GM12801 (cell line): ENCODE measurements around the gene PMAIP1.

Experiments used
- TF ChIP-seq, protein P1 (sequence below): IDR thresholded peaks from one replicate; pipeline ENCODE4 v1.5.1; 2011; ENCODE audit warnings: control low read depth; ENCODE audit not compliant: insufficient read length; ENCODE audit errors: extremely low read depth

The PMAIP1 gene

GRCh38 chr18:59892123-59892522 lies 7.7 kb upstream of the PMAIP1 start:
- TF ChIP-seq, protein P1, sequence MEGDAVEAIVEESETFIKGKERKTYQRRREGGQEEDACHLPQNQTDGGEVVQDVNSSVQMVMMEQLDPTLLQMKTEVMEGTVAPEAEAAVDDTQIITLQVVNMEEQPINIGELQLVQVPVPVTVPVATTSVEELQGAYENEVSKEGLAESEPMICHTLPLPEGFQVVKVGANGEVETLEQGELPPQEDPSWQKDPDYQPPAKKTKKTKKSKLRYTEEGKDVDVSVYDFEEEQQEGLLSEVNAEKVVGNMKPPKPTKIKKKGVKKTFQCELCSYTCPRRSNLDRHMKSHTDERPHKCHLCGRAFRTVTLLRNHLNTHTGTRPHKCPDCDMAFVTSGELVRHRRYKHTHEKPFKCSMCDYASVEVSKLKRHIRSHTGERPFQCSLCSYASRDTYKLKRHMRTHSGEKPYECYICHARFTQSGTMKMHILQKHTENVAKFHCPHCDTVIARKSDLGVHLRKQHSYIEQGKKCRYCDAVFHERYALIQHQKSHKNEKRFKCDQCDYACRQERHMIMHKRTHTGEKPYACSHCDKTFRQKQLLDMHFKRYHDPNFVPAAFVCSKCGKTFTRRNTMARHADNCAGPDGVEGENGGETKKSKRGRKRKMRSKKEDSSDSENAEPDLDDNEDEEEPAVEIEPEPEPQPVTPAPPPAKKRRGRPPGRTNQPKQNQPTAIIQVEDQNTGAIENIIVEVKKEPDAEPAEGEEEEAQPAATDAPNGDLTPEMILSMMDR = no peak

- TF ChIP-seq, protein P1 = no peak
These were observed 5.8 kb upstream of the PMAIP1 start for GRCh38 chr18:59893971-59894370.

DNA sequence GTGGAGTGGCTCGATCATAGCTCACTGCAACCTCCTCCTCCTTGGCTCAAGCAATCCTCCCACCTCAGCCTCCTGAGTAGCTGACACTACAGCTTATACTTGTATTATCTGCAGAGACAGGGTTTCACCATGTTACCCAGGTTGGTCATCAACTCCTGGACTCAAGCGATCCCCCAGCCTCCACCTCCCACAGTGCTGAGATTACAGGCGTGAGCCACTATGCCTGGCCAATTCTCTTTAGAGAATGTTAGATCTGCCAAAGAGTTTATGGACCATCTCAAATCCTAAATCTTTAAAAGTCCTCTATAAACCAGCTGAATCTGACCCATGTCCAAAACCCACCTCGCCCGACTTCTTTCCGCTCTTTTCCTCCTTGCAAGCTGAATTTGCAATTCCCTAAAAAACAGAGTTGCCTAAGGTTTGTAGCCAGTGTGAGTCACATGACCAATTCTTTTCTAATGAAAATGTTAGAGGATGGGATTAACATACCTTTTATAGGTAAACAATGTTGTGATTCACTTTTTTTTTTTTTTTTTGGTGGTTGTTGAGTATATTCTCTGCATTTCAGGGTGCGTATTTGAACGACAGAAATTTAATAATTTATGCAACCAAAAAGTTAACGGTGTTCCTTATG lies 2.4 kb upstream of the PMAIP1 start:
- TF ChIP-seq, protein P1 = no peak

GRCh38 chr18:59898093-59898492 lies 1.7 kb upstream of the PMAIP1 start:
- TF ChIP-seq, protein P1 = no peak

GRCh38 chr18:59898609-59899297 lies 1.0 kb upstream of the PMAIP1 start:
- TF ChIP-seq, protein P1 = no peak

DNA sequence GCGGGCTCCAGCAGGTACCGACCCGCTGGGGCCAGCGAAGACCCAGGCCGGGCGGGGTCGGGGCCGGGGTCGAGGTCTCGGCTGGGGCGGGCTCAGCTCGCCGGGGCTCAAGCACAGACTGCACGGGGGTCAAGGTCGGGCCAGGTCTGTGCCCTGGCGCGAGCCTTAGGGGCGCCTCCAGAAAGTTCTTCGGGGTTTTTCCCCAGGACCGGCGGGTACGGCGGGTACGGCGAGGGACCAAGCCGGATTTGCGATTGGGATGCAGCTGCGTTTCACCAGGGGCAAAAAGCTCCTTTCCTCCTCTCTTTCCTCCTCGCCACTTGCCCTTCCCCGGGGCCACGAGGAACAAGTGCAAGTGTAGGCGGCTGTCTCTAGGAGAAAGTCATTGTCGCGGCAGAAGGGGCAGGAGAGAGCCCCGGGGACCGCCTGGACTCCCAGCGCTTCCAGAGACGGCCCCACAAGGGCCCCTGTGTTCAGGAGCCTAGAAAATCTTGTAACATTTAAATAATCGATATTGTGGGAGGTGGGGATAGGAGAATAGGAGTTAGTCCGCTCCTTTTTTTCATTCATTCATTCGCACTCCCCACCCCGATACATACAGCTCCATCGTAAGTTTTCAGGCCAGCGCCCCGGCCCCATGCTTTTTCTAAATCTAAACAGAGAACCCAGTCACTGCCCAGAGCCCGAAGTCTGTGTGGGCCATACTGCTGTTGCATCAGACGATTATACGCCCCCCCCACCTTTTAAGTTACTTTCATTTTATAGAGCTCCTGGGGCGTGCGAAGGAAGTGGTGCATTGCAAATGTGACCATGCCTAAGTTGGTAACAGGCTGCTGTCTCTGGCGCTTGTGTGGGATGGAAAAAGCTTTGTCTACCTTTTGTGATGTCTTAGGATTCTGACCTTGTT lies 679 bp downstream of the PMAIP1 start:
- TF ChIP-seq, protein P1 = no peak

GRCh38 chr18:59902131-59902992 lies 2.6 kb downstream of the PMAIP1 start:
- TF ChIP-seq, protein P1 = no peak
